Measurements from ENCODE around the gene MARCHF10.
A peak's percentile ranks its signal among the peaks of the same experiment; 100 is the strongest.
"Not testable (repeated sequence)": the region's sequence is repeated elsewhere in the genome, so short reads cannot be mapped to it uniquely, and the experiment has no call there.

The MARCHF10 gene

GRCh38 chr17:62692721-62693431 lies 115.2 kb downstream of the MARCHF10 start:
- peak; percentile 91 to 95 for DNase-seq

DNA sequence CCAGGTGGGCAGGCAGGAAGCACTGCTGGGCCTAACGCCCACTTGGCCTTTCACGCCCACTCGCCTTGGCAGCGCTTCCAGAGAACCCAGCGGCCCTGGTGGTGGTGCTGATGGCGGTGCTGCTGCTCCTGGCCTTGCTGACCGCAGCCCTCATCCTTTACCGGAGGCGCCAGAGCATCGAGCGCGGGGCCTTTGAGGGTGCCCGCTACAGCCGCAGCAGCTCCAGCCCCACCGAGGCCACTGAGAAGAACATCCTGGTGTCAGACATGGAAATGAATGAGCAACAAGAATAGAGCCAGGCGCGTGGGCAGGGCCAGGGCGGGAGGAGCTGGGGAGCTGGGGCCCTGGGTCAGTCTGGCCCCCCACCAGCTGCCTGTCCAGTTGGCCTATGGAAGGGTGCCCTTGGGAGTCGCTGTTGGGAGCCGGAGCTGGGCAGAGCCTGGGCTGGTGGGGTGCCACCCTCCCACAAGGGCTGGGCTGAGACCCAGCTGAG lies 115.9 kb downstream of the MARCHF10 start:
- TF ChIP-seq GATA1 (IDR thresholded peaks at IDR 0.05; ENCODE audit: low read depth, low read length) (no peak), POLR2A (IDR thresholded peaks at IDR 0.05; ENCODE audit: low read length) (no peak)
- DNase-seq: no peak

More at GRCh38 chr17:62692721-62693431, 115.2 kb downstream of the MARCHF10 start:
- TF ChIP-seq GATA1 (IDR thresholded peaks at IDR 0.05; ENCODE audit: low read depth, low read length): no peak
- no peak for TF ChIP-seq POLR2A (IDR thresholded peaks at IDR 0.05; ENCODE audit: low read length)

DNA sequence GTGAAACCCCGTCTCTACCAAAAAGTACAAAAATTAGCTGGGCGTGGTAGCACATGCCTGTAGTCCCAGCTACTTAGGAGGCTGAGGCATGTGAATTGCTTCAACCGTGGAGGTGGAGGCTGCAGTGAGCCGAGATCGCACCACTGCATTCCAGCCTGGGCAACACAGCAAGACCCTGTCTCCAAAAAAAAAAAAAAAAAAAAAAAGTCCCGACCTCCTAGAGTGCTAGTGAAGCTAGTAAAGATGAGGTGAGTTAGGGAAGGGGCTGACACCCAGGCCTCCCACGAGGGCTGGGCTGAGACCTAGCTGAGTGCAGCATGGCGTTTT lies 116.6 kb downstream of the MARCHF10 start:
- not testable (repeated sequence) for DNase-seq

DNA sequence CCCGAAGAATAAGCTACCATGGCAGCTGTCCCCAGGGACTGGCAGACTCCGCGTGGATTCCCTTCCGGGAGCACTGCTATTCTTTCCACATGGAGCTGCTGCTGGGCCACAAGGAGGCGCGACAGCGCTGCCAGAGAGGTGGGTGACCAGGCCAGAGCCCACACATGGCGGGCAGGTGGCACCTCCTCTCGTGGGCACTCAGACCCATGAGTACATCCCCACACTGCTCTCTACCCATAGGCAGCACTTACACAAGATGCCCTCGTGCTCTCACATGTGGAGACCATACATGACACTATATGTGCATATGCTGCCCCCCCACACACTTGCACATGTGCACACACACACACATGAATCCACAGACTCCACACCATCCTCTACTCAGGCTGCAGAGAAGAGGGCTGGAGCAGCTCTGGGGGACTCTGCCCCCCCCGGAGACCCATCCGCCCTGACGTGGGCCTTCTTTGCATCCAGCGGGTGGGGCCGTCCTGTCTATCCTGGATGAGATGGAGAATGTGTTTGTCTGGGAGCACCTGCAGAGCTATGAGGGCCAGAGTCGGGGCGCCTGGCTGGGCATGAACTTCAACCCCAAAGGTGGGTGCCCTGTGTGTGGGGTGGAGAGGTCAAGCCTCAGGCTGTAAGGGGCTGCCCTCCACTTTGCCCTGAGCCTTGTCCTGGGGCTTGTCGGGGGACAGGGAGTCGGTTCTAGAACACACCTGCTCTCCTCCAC lies 117.8 kb downstream of the MARCHF10 start:
- no peak for DNase-seq
- TF ChIP-seq POLR2A (IDR thresholded peaks at IDR 0.05; ENCODE audit: low read length): no peak
- no peak for TF ChIP-seq GATA1 (IDR thresholded peaks at IDR 0.05; ENCODE audit: low read depth, low read length)

GRCh38 chr17:62689441-62690167 lies 118.5 kb downstream of the MARCHF10 start:
- TF ChIP-seq GATA1 (IDR thresholded peaks at IDR 0.05; ENCODE audit: low read depth, low read length) (no peak), POLR2A (IDR thresholded peaks at IDR 0.05; ENCODE audit: low read length) (no peak)
- no peak for DNase-seq

GRCh38 chr17:62688398-62689160 lies 119.5 kb downstream of the MARCHF10 start:
- no peak for DNase-seq
- no peak for TF ChIP-seq POLR2A (IDR thresholded peaks at IDR 0.05; ENCODE audit: low read length)
- no peak for TF ChIP-seq GATA1 (IDR thresholded peaks at IDR 0.05; ENCODE audit: low read depth, low read length)

- no peak for TF ChIP-seq GATA1 (IDR thresholded peaks at IDR 0.05; ENCODE audit: low read depth, low read length)
- TF ChIP-seq POLR2A (IDR thresholded peaks at IDR 0.05; ENCODE audit: low read length): no peak
- DNase-seq: no peak
Observed at GRCh38 chr17:62687997-62688396, 120.1 kb downstream of the MARCHF10 start.

DNA sequence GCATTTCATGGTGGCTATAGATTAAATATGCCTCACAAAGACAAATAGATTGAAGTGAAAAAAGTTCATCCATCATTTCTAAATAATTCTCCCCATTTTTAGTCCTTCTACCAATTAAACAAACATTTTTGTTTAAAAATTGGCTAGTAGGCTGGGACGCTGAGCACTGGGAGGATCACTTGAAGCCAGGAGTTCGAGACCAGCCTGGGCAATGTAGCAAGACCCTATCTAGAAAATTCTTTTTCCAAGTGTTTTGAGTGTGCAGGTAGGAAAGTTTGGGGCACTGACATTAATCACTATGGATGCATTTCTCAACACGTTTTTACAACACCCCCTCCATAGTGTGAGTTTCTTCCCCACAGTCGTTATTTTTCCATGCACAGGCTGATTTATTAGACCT lies 123.9 kb downstream of the MARCHF10 start:
- no peak for TF ChIP-seq GATA1 (IDR thresholded peaks at IDR 0.05; ENCODE audit: low read depth, low read length)
- TF ChIP-seq POLR2A (IDR thresholded peaks at IDR 0.05; ENCODE audit: low read length): no peak
- DNase-seq: no peak

DNA sequence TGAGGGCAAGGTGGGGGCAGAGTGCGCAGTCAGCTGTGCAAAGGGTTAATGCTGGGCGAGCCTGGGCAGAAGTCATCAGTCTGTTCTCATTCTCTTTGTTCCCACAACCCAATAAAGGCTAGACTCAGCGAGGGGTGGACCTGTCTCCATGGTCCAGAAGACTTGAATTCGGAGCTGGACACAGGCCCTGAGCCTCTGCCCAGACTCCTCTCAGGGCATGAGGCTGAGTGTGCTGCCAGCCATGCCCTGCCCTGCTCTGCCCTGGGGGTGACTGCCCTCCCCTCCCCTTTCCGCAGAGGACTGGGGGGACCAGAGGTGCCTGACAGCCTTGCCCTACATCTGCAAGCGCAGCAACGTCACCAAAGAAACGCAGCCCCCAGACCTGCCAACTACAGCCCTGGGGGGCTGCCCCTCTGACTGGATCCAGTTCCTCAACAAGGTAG lies 126.2 kb downstream of the MARCHF10 start:
- DNase-seq: no peak
- TF ChIP-seq POLR2A (IDR thresholded peaks at IDR 0.05; ENCODE audit: low read length) (no peak), GATA1 (IDR thresholded peaks at IDR 0.05; ENCODE audit: low read depth, low read length) (no peak)

GRCh38 chr17:62681061-62681938 lies 126.8 kb downstream of the MARCHF10 start:
- TF ChIP-seq POLR2A (IDR thresholded peaks at IDR 0.05; ENCODE audit: low read length) (no peak), GATA1 (IDR thresholded peaks at IDR 0.05; ENCODE audit: low read depth, low read length) (peak; percentile 57)
- DNase-seq: peak; percentile 84 to 93

- DNase-seq: no peak
- no peak for TF ChIP-seq POLR2A (IDR thresholded peaks at IDR 0.05; ENCODE audit: low read length)
- TF ChIP-seq GATA1 (IDR thresholded peaks at IDR 0.05; ENCODE audit: low read depth, low read length): no peak
Observed at GRCh38 chr17:62680541-62681052, 127.5 kb downstream of the MARCHF10 start.

DNA sequence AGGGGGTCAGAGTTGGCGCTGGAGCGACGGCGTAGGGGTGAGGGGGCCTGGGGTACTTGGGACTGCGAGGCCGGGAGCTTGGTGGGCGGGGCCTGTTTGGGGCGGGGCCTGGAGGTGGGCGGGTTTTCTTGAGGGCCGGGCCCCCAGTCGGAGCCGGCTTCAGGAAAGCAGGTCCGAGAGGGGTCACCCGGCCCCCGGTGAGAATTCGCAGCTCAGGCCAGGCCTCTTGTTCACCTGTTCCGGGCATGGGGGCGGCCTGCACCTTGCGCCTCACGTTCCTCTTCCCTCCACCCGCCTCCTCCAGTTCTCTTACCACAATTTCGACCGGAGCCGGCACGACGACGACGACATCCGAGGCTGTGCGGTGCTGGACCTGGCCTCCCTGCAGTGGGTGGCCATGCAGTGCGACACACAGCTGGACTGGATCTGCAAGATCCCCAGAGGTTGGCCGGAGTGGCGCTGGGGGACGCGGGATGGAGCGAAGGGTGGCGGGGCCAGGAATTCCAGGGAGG lies 128.2 kb downstream of the MARCHF10 start:
- TF ChIP-seq POLR2A (IDR thresholded peaks at IDR 0.05; ENCODE audit: low read length) (no peak), GATA1 (IDR thresholded peaks at IDR 0.05; ENCODE audit: low read depth, low read length) (no peak)
- DNase-seq: no peak
